ENCODE data around the gene IMMP2L. TPM values are rescaled to one million over a fixed set of nuclear protein-coding genes. Genes with fewer than 3 reads are reported as not detected.

The IMMP2L gene
- total and polyA plus RNA-seq, 2 of the 13 experiments (the other 11 are each of a cell fraction or from before 2014, with no cell fraction given) = 7.8 to 16.9 TPM

GRCh38 chr7:111511845-111512244, 50.4 kb downstream of the IMMP2L start (continued):
- TF ChIP-seq, protein P1, sequence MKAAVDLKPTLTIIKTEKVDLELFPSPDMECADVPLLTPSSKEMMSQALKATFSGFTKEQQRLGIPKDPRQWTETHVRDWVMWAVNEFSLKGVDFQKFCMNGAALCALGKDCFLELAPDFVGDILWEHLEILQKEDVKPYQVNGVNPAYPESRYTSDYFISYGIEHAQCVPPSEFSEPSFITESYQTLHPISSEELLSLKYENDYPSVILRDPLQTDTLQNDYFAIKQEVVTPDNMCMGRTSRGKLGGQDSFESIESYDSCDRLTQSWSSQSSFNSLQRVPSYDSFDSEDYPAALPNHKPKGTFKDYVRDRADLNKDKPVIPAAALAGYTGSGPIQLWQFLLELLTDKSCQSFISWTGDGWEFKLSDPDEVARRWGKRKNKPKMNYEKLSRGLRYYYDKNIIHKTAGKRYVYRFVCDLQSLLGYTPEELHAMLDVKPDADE (CRISPR knock-in tag; IDR thresholded peaks at IDR 0.05) = no peak

GRCh38 chr7:111510584-111511378, 51.5 kb downstream of the IMMP2L start:
- Histone ChIP-seq H3K9ac (ENCODE audit: insufficient read depth, low read depth, low read length) (no peak overlapping the region), H3K36me3 (replicated peaks in 1 of 2; ENCODE audit: control insufficient read depth in 1 of 2, insufficient read depth in 2 of 2, low read length in 2 of 2) (no peaks in the 10 kb centered on the region), H3K4me2 (ENCODE audit: low read depth, low read length) (no peak overlapping the region), H3K4me3 (replicated peaks in 1 of 3; ENCODE audit: insufficient read depth in 1 of 3, low read depth in 2 of 3, low read length in 3 of 3) (no peak overlapping the region), H3K9me3 (ENCODE audit: low read length) (no peaks in the 10 kb centered on the region), H2AFZ (ENCODE audit: low read length) (no peak overlapping the region), H3K4me1 (ENCODE audit: insufficient read depth, low read length) (no peaks in the 10 kb centered on the region), H3K79me2 (ENCODE audit: insufficient read depth, low read length) (no peaks in the 10 kb centered on the region), H3K27ac (ENCODE audit: extremely low read length, insufficient read depth, low read length) (no peak overlapping the region), H3K27me3 (ENCODE audit: control insufficient read depth in 1 of 2, insufficient read depth in 2 of 2, low read length in 2 of 2) (no peaks in the 10 kb centered on the region), H4K20me1 (ENCODE audit: insufficient read depth, low read length) (no peaks in the 10 kb centered on the region)
- no peak for ATAC-seq
- BruUV-seq (replicated peaks) = no TSS peak
- CTCF ChIA-PET (ENCODE audit: low intra/inter-chr PET ratio, low total read pairs) = no interaction called here
- no peak for FAIRE-seq
- intact Hi-C loops (cut with micrococcal nuclease; ENCODE audit: unreplicated experiment) = no loop called here
- DNase-seq (ENCODE audit: low spot score) = no peak
- POLR2A ChIA-PET = no interaction called here
- no peak for TF ChIP-seq SRSF1 (optimal IDR thresholded peaks at IDR 0.05; ENCODE audit: low read depth, low read length)
- TF ChIP-seq, protein P2, sequence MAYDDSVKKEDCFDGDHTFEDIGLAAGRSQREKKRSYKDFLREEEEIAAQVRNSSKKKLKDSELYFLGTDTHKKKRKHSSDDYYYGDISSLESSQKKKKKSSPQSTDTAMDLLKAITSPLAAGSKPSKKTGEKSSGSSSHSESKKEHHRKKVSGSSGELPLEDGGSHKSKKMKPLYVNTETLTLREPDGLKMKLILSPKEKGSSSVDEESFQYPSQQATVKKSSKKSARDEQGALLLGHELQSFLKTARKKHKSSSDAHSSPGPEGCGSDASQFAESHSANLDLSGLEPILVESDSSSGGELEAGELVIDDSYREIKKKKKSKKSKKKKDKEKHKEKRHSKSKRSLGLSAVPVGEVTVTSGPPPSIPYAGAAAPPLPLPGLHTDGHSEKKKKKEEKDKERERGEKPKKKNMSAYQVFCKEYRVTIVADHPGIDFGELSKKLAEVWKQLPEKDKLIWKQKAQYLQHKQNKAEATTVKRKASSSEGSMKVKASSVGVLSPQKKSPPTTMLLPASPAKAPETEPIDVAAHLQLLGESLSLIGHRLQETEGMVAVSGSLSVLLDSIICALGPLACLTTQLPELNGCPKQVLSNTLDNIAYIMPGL (CRISPR knock-in tag; IDR thresholded peaks at IDR 0.05; ENCODE audit: borderline replicate concordance in 1 of 2, low read depth in 1 of 2) = no peak
- no peak for TF ChIP-seq ZNF256 (CRISPR knock-in tag; conservative IDR thresholded peaks at IDR 0.05)
- no peak for TF ChIP-seq RCOR2 (CRISPR knock-in tag; IDR thresholded peaks at IDR 0.05)
- in situ Hi-C loops (cut with HindIII; ENCODE audit: extremely low pct_ligation_motif_present, low pct_unique_long_range_greater_than_20kb) = no loop called here
- WGBS (ENCODE audit: low lambda C conversion rate) = 95% methylated on average over 3 of the region's 3 CpGs

All from HepG2 (cell line).